HG02870 (cell line): Measurements from ENCODE around the gene SPDYE2B.
"Not testable (repeated sequence)": the region's sequence is repeated elsewhere in the genome, so short reads cannot be mapped to it uniquely, and the experiment has no call there.

Source experiments
- ATAC-seq: cut with Tn5 transposase; IDR thresholded peaks from one replicate; pipeline ENCODE4 v1.9.1; 2021; ENCODE audit warnings: mild to moderate bottlenecking, moderate library complexity; ENCODE audit not compliant: unreplicated experiment

SPDYE2B gene

GRCh38 chr7:102649924-102650323 lies at the start of gene SPDYE2B:
Gene SPDYE2B (plus strand): TSS chr7:102650319. CDS start chr7:102652349, 2,030 bp downstream.
- not testable (repeated sequence) for ATAC-seq

GRCh38 chr7:102602317-102602716 lies 47.8 kb upstream of the SPDYE2B start:
- not testable (repeated sequence) for ATAC-seq

GRCh38 chr7:102604431-102605145 lies 45.5 kb upstream of the SPDYE2B start:
- ATAC-seq: not testable (repeated sequence)

- ATAC-seq: not testable (repeated sequence)
Observed at GRCh38 chr7:102606848-102607247, 43.3 kb upstream of the SPDYE2B start.

- not testable (repeated sequence) for ATAC-seq
Observed at GRCh38 chr7:102609734-102610133, 40.4 kb upstream of the SPDYE2B start.

GRCh38 chr7:102610441-102610840 lies 39.7 kb upstream of the SPDYE2B start:
- not testable (repeated sequence) for ATAC-seq

GRCh38 chr7:102611013-102611674 lies 39.0 kb upstream of the SPDYE2B start:
- peak; percentile 33 for ATAC-seq

- ATAC-seq: not testable (repeated sequence)
Observed at GRCh38 chr7:102611675-102612325, 38.3 kb upstream of the SPDYE2B start.

GRCh38 chr7:102613575-102614345 lies 36.4 kb upstream of the SPDYE2B start:
- ATAC-seq: peak; percentile 61

GRCh38 chr7:102614346-102614697 lies 35.8 kb upstream of the SPDYE2B start:
- peak; percentile 12 for ATAC-seq

GRCh38 chr7:102614873-102615272 lies 35.2 kb upstream of the SPDYE2B start:
- not testable (repeated sequence) for ATAC-seq

- not testable (repeated sequence) for ATAC-seq
Observed at GRCh38 chr7:102615930-102616329, 34.2 kb upstream of the SPDYE2B start.

- peak; percentile 35 for ATAC-seq
Observed at GRCh38 chr7:102616507-102617125, 33.5 kb upstream of the SPDYE2B start, which contains the start of gene RASA4. Gene RASA4 (minus strand): TSS chr7:102616756. CDS start chr7:102616689, 67 bp downstream.

GRCh38 chr7:102618122-102618521 lies 32.0 kb upstream of the SPDYE2B start:
- not testable (repeated sequence) for ATAC-seq

- ATAC-seq: not testable (repeated sequence)
Observed at GRCh38 chr7:102627271-102627904, 22.7 kb upstream of the SPDYE2B start.

GRCh38 chr7:102630622-102631021 lies 19.5 kb upstream of the SPDYE2B start:
- not testable (repeated sequence) for ATAC-seq

- ATAC-seq: not testable (repeated sequence)
Observed at GRCh38 chr7:102634299-102634698, 15.8 kb upstream of the SPDYE2B start.

- ATAC-seq: not testable (repeated sequence)
Observed at GRCh38 chr7:102635354-102635753, 14.8 kb upstream of the SPDYE2B start.

GRCh38 chr7:102636956-102637355 lies 13.2 kb upstream of the SPDYE2B start:
- not testable (repeated sequence) for ATAC-seq

GRCh38 chr7:102638848-102639247 lies 11.3 kb upstream of the SPDYE2B start:
- ATAC-seq: not testable (repeated sequence)
